Psoas muscle (tissue), 8 donors: ENCODE data around the gene HP1BP3. TPM values are rescaled to one million over a fixed set of nuclear protein-coding genes. Genes with fewer than 3 reads are reported as not detected.

ENCODE experiments used
- ATAC-seq, 4 donors: fragments of 200-7000 bp; cut with Tn5 transposase; one replicate each; pipeline ENCODE4 v1.9.1; 2020; ENCODE audit warnings: moderate library complexity in 3 of 4, mild to moderate bottlenecking in 2 of 4
- DNase-seq, 2 donors: peaks; one replicate each; pipeline ENCODE4 v3.0.0-alpha.2; 2020
- H3K27ac ChIP-seq: fragments of 200-600 bp; one replicate; pipeline ENCODE4 v1.8.0; 2022
- H3K27me3 ChIP-seq, 3 donors: fragments of 200-600 bp in 1 of 3; one replicate each; pipeline versions ENCODE4 v1.6.1 to v1.8.0; 2013 to 2022; ENCODE audit warnings: low read length in 2 of 3, mild to moderate bottlenecking in 2 of 3, moderate library complexity in 1 of 3; ENCODE audit not compliant: insufficient read depth in 3 of 3
- H3K36me3 ChIP-seq, 2 donors: fragments of 200-600 bp in 1 of 2; one replicate each; pipeline versions ENCODE4 v1.6.1 to v1.8.0; 2013 to 2022; ENCODE audit warnings: low read depth in 1 of 2, mild to moderate bottlenecking in 1 of 2, moderate library complexity in 1 of 2; ENCODE audit not compliant: insufficient read depth in 1 of 2
- H3K4me1 ChIP-seq: fragments of 200-600 bp; one replicate; pipeline ENCODE4 v1.8.0; 2022
- H3K4me3 ChIP-seq: fragments of 200-600 bp; one replicate; pipeline ENCODE4 v1.8.0; 2022; ENCODE audit warnings: mild to moderate bottlenecking
- H3K9me3 ChIP-seq: fragments of 200-600 bp; one replicate; pipeline ENCODE4 v1.8.0; 2022
- CTCF ChIP-seq: fragments of 200-600 bp; IDR thresholded peaks from one replicate; pipeline ENCODE4 v1.8.0; 2022; ENCODE audit warnings: antibody characterized with exemption
- WGBS, 3 donors: extraction: QIAGEN DNeasy Blood & Tissue Kit; methylation state at CpG; one replicate each; pipeline versions ENCODE4 v1.1.6 to v1.1.7; 2013; 5-methylcytosine and 5-hydroxymethylcytosine counted together
- intact Hi-C, 2 donors: fragments of 100-400 bp; cut with DNase I; formaldehyde crosslinking; loops; one replicate each; pipeline versions ENCODE4 v1.11.0 to v1.14.2; 2022
- polyA plus RNA-seq, 3 donors: library from polyadenylated mRNA; stranded (reverse); fragments of 200-250 nt; gene quantifications; one replicate each; pipeline ENCODE4 v1.2.3, GENCODE V29; 2013
- total RNA-seq, 4 donors: library from RNA; stranded (reverse); fragmentation: NEBNext Ultra II Directional in 2 of 4; extraction: Animal tissue kit (Norgen Biotek cat#: 25700) in 2 of 4; gene quantifications; one replicate each; pipeline versions ENCODE4 v1.2.1 to v1.2.4, GENCODE V29; 2021 to 2023
- donor health status: healthy with polysubstance abuse.
- donor health status: DM: no; HTN: no; CAD: no; lungs with moderate emphysema.
- donor health status: Bipolar disorder and iron deficiency.
- donor health status: healthy.
- donor health status: DM: yes; HTN: yes; CAD: no.
- donor health status: DM: no; HTN: no; CAD: no.
- donor health status: DM: no; HTN: no; CAD: no.
- donor health status: DM: yes; HTN: yes; CAD: no.

The HP1BP3 gene
- total and polyA plus RNA-seq, 7 donors = 52.6 to 134 (median 115) TPM

- Histone ChIP-seq H3K27ac (no peak overlapping the region), H3K9me3 (no peaks in the 10 kb centered on the region), H3K36me3 (peaks cover 0 to 38% of the 10 kb centered on the region in 2 donors), H3K4me1 (peaks cover 6% of the 10 kb centered on the region), H3K27me3 (no peaks in the 10 kb centered on the region), H3K4me3 (no peak overlapping the region)
- WGBS, 3 donors = 86 to 98% (median 89%) methylated on average over 4 to 5 of the region's 5 CpGs
- intact Hi-C loops = no loop called here
- no peak for ATAC-seq
- no peak for DNase-seq
- no peak for TF ChIP-seq CTCF
Measured at GRCh38 chr1:20819818-20820217, 32.7 kb upstream of the HP1BP3 start.

DNA sequence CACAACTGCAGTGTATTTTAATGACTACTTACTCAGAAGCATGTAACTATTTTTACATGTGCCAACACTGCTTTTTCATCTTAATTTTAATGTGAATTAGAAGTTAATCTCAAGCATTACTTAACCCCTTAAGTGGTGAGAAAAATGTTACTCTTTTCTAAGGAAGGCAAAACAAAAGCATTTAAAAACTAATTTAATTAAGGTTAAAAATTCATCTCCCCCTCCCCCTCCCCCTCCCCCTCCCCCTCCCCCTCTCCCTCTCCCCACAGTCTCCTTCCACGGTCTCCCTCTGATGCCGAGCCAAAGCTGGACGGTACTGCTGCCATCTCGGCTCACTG lies 27.4 kb upstream of the HP1BP3 start:
- Histone ChIP-seq H3K27me3 (no peaks in the 10 kb centered on the region), H3K36me3 (peaks cover 0 to 40% of the 10 kb centered on the region in 2 donors), H3K4me1 (no peaks in the 10 kb centered on the region), H3K4me3 (no peak overlapping the region), H3K27ac (no peak overlapping the region), H3K9me3 (no peaks in the 10 kb centered on the region)
- no peak for ATAC-seq
- intact Hi-C loops = no loop called here
- no peak for DNase-seq
- no CpG with 5 or more reads among the region's 4 CpGs for WGBS, 3 donors
- TF ChIP-seq CTCF = no peak

DNA sequence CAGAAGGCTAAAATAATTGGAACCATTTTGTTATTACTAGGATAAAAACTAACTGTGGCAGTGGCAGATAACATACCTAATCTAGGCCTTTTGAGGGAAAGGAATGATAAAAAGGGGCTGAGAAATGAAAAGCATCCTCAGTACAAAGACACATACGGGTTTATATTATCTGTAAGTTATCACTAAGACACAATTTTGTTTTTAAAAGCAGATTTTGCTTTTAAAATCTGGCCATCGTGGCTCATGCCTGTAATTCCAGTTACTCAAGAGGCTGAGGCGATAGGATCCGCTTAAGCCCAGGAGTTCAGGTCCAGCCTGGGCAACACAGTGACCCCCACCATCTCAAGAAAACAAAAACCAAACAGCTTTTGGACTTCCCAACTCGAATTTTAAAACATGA lies 24.8 kb upstream of the HP1BP3 start:
- TF ChIP-seq CTCF = no peak
- 94 to 95% (median 94%) methylated on average over 5 of the region's 5 CpGs for WGBS, 3 donors
- Histone ChIP-seq H3K27me3 (no peaks in the 10 kb centered on the region), H3K4me1 (no peaks in the 10 kb centered on the region), H3K4me3 (no peak overlapping the region), H3K27ac (no peak overlapping the region), H3K9me3 (no peaks in the 10 kb centered on the region), H3K36me3 (peaks cover 2 to 55% of the 10 kb centered on the region in 2 donors)
- ATAC-seq (no peak), DNase-seq (no peak)
- intact Hi-C loops = no loop called here

GRCh38 chr1:20793236-20793635 lies 6.1 kb upstream of the HP1BP3 start:
- 97% methylated on average over 4 of the region's 4 CpGs for WGBS, 3 donors
- no peaks in the 10 kb centered on the region for H3K4me1 ChIP-seq
- intact Hi-C loops = no loop called here

More at GRCh38 chr1:20793236-20793635, 6.1 kb upstream of the HP1BP3 start:
- no peak for TF ChIP-seq CTCF
- Histone ChIP-seq H3K27ac (no peak overlapping the region), H3K36me3 (no peaks in the 10 kb centered on the region), H3K9me3 (no peaks in the 10 kb centered on the region), H3K27me3 (no peaks in the 10 kb centered on the region), H3K4me3 (no peak overlapping the region)
- DNase-seq (no peak), ATAC-seq (no peak)
